NCI-H69 (cell line): ENCODE results near the gene HEXIM1.

ENCODE experiments used
- DNase-seq: peaks from one replicate; lab custom pipeline; 2025; lab: John Stamatoyannopoulos, UW

HEXIM1 gene

DNA sequence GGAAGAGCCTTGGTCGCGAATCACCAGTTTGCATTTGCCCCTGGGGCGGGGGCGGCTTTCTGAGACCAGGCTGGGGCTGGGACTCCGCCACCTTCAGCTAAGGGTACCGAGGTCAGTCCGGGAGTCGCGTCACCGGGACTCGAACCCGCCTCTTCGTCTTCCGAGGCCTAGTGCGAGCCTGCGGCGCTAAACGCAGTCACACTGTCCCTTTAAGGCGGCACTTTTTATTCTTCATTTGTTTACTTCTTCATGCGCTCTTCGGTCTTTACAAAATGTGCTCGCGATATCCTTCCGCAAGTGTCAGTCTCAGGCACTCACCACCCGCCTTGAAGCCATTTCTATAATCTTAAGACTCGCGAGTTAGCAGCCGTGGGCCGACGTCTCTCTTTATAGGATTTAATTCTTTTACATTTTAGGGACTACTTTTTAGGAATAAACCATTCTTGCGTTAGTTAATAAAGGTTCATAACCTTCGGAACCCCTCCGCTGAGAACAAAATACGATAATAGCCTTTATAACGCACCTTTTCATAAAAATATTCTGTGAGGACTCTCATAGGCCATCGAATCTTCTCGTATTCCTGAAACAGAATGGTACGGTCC lies 593 bp upstream of the HEXIM1 start:
- DNase-seq = peak; percentile 98

DNA sequence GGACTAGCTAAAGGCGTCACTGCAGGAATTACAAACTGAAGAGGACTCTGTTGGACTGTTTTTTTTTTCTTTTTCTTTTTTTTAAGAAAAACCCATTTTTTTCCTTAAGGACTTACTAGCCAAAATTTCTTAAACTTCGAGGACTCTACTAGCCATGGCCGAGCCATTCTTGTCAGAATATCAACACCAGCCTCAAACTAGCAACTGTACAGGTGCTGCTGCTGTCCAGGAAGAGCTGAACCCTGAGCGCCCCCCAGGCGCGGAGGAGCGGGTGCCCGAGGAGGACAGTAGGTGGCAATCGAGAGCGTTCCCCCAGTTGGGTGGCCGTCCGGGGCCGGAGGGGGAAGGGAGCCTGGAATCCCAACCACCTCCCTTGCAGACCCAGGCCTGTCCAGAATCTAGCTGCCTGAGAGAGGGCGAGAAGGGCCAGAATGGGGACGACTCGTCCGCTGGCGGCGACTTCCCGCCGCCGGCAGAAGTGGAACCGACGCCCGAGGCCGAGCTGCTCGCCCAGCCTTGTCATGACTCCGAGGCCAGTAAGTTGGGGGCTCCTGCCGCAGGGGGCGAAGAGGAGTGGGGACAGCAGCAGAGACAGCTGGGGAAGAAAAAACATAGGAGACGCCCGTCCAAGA lies 878 bp downstream of the HEXIM1 start:
- DNase-seq = peak; percentile 89

DNA sequence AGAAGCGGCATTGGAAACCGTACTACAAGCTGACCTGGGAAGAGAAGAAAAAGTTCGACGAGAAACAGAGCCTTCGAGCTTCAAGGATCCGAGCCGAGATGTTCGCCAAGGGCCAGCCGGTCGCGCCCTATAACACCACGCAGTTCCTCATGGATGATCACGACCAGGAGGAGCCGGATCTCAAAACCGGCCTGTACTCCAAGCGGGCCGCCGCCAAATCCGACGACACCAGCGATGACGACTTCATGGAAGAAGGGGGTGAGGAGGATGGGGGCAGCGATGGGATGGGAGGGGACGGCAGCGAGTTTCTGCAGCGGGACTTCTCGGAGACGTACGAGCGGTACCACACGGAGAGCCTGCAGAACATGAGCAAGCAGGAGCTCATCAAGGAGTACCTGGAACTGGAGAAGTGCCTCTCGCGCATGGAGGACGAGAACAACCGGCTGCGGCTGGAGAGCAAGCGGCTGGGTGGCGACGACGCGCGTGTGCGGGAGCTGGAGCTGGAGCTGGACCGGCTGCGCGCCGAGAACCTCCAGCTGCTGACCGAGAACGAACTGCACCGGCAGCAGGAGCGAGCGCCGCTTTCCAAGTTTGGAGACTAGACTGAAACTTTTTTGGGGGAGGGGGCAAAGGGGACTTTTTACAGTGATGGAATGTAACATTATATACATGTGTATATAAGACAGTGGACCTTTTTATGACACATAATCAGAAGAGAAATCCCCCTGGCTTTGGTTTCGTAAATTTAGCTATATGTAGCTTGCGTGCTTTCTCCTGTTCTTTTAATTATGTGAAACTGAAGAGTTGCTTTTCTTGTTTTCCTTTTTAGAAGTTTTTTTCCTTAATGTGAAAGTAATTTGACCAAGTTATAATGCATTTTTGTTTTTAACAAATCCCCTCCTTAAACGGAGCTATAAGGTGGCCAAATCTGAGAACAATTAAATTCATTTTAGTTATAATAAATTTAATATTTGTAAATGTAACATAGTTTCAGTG lies 1.7 kb downstream of the HEXIM1 start:
- peak; percentile 73 for DNase-seq

DNA sequence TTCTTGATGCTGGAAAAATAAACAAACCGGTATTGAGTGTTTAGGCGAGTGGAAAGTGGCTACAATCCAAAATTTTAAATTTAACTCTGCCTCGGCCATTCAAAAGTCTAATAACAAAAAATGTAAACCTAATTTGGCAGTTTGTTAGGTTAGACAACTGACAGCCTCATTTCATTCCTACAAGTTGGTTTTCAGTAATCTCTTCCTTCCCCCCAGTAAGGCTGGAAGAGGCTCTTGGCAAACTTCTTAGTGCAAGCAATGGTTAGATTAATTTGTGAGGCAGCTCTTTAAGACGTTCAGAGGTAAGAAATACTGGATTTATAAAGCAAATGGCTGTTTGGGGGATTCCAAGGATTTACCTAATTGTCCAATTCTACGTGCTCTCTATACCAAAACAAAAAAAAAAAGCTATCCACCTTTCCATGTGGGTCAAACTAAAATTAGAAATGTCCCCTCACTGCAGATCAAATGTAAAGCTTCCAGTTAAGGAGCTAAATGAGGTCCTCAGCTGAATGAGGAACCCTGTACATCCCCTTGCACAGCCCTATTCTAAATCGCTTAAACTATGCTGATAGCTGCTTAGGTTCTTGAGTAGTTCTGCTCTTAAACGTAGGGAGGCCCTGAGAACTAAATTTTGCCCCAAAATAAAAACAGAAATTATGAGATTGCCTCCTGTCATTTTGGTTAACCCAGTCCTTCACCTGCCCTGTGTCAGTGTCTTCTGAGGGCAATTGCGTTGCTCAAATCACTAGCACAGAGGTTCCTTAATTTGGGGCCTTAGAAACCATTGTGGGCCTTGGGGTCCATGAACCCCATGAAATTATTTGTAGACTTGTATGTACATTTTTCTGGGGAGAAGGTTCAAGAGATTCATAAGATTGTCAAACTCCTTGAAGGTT lies 2.9 kb downstream of the HEXIM1 start:
- DNase-seq = no peak

DNA sequence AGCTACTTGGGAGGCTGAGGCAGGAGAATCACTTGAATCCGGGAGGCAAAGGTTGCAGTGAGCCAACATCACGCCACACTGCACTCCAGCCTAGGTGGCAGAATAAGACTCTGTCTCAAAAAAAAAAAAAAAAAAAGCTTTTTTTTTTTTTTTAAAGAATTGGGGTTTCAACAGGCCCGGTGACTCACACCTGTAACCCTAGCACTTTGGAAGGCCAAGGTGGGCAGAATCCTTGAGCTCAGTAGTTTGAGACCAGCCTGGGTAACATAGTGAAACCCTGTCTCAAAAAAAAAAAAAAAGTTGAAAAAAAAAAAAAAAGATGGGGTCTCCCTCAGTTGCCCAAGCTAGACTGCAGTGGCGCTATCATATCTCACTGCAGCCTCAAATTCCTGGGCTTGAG lies 6.8 kb downstream of the HEXIM1 start:
- no peak for DNase-seq

DNA sequence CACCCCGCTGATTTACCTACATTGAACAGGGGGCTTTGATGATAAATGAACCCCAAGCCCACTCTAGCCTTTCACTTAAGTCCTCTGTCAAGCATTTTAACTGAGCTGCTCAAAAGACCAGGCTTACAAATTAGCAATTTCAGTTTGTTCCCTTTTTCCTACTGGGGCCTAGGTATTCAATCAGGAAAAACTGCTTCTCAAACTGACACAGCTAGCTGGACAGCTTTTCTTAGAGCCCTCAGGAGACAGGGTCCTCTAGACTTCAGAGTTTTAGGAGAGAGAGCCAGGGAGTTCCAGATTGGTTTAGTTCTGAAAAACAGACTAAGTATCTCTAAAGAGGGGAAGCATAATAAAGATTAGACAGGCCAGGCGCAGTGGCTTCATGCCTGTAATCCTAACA lies 7.2 kb downstream of the HEXIM1 start:
- DNase-seq = no peak

DNA sequence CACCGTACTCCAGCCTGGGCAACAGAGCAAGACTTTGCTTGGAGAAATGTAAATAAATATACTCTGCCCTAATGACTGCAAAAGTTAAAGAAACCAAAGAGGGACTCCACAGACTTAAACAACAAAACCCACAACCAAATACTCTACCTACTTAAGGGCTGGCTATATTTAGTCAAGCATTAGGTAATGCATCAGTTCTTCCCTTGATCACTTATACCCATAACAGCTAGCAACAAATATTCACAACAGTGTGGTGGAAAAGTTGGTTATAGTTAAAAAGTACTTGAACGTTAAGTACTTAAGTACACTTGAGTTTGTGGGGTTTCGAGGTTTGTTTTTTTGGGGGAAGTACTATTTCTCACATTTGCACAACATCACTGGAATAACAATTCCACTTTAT lies 8.0 kb downstream of the HEXIM1 start:
- no peak for DNase-seq

DNA sequence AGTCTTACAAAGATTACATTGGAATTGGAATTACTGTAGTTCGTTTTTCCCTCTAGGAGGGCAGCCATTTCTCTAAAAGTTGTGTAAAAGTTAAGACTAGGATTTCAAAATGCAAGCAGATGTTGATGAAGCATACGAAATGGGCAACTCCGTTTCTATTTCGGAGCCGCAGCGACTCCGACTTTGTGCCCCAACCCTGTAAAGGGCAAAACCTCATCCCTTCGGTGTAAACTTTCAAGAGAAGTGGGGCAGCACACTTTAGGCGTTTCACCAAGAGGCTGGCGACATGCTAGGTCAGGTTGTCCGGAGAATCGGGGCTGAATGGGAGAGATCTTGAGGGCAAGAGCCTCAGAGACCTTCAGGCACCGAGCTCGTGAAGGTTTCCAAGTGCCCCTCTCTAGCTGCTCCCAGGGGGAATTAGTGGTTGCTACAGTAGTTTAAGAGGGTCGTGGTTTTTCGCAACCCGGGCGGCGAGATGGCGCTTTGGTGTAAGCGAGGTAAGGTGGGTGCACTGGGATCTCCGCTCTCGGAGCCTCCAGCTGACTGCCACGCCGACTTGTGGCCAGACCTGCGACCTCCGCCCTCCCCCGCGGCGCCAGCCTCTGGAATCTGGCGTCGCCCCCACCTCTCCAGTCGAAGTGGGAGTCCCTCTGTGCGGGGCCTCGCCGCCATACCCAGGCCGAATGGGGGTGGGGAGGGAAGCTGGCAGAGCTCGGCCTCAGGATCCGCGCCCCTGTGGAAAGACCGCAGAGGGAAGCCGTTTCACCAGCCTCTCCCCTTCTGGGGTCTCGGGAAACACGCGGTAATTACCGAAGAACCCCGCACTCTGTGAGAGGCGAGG lies 12.4 kb downstream of the HEXIM1 start:
- DNase-seq = peak; percentile 85

DNA sequence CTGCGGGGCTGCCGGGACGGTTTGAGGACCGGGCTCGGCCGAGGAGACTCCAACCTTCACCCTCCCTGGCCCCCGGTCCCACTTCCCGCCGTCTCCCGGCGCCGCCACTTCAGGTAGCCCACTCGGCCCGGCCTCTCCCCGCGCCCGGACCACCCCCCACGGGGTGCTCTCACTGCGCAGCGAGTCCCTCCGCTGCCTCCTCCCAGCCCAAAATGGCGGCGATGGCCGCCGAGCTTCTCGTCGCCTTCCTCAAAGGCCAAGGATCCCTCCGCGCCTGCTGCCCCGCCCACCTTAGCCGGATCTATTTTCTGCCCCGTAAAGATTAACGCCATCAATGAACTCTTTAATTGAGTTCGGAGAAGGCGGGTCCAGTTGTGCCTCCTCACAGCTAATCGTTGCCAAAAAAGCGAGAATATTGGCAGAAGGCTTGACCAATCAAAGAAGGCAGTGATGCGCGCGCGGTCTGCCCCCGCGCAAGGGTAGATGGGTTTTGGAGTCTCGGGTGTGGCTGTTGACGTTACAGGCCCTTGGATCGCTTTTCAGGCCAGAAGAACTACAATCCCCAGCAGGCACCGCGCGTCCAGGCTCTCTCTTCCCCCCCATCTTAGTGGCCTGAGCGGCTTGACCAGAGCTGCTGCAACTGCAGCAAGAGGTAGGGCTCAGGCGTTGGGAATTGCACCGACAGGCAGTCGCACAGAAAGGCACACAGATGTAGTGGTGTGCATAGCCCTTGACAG lies 13.2 kb downstream of the HEXIM1 start, which contains the start of gene HEXIM2:
Gene HEXIM2, plus strand, starts transcription at position 588 of the 737 bp plus-strand sequence. CDS start 919 bp downstream, outside the sequence.
- DNase-seq = peak; percentile 100

DNA sequence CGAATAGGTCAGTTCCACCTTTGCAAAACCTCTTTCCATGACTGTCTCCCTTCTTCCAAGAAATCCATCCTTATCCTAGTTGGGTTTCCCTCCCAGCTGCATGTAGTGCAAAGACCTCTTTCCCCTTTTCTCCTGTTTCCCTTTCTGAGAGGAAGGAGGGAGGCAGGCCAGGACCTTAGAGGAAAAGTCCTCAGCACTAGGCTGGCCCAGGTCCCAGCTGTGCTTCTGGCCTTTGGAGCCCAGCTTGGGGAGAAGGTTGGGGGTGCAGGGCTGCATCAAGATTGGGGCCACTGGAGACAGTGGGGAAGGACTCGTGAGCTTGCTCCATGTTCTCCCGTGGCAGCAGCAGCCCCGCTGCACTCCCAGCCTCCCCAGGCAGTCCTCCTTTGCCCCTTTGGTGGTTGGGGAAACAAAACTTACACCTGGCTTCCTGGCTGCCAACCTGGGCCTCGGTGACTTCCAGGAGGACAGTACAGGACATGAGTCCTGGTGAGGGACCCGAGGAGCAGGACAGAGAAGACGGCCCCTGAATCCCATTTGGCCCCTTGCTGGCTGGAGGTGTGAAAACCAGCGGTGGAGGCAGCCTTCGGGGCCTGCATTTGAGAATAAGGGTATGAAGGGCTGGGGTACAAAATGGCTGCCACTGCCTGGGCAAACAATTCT lies 13.9 kb downstream of the HEXIM1 start:
- DNase-seq = no peak

DNA sequence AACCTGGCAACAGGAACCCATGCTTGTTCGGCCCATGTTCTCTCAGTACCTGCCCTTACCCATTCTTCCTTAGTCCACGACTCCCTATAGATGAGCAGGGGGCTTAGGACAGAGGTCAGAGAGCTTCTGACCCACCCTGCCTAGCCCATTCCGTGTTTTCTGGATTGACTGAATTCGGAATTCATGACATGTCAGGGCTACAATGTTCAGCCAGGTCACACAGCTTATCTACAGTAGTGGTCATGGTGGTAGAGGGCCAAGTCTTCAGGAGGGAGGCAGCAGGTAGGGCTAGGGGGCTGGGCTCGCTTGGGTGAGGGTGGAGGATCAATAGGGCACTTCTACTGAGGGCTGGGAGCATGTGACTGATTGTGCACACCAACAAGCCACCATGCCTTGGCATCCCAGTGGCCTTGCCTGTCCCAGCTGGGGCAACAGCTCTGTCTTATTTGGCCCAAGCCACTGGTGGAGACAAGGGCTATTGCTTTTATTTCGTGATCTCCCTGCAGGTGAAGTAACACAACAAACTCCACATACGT lies 16.5 kb downstream of the HEXIM1 start:
- DNase-seq = no peak

DNA sequence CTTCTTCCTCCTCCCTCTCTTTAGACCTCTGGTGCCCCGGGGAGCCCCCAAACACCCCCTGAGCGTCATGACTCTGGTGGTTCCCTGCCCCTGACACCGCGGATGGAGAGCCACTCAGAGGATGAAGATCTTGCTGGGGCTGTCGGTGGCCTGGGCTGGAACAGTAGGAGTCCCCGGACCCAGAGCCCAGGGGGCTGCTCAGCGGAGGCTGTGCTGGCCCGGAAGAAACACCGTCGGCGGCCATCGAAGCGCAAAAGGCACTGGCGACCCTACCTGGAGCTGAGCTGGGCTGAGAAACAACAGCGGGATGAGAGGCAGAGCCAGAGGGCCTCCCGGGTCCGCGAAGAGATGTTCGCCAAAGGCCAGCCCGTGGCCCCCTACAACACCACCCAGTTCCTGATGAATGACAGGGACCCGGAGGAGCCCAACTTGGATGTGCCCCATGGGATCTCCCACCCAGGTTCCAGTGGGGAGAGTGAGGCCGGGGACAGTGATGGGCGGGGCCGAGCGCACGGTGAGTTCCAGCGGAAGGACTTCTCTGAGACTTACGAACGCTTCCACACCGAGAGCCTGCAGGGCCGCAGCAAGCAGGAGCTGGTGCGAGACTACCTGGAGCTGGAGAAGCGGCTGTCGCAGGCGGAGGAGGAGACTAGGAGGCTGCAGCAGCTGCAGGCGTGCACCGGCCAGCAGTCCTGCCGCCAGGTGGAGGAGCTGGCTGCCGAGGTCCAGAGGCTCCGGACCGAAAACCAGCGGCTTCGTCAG lies 20.9 kb downstream of the HEXIM1 start:
- no peak for DNase-seq

DNA sequence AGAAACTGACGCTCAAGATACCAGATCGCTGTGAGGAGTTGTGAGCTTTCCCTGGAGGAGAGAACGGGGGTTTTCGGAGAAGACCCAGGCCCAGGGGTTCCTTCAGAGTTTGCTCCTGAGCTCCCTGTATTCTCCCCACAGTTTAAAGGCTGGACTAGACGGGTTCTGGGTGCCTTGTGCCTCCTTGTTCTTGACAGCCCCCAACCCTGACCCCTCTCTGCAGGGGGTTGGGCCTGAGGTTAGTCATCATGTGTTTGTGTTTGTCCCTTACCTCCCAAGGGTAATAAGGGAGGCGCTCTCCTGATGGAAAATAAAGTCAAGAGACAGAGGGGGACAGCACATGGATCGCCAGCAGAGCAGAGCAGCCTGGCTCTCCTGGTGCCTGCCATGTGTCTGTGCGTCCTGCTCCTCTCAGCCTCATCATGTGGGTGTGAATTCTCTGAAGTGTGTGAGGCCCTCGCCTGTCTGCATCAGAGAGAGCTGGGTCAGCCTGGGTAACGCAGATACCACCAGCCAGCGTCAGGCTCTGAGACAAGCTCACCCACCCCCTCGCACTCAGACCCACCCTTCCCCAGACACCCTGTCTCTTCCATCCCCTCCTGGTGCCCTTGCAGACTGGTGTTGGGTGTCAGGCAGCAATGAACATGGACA lies 22.1 kb downstream of the HEXIM1 start:
- no peak for DNase-seq

DNA sequence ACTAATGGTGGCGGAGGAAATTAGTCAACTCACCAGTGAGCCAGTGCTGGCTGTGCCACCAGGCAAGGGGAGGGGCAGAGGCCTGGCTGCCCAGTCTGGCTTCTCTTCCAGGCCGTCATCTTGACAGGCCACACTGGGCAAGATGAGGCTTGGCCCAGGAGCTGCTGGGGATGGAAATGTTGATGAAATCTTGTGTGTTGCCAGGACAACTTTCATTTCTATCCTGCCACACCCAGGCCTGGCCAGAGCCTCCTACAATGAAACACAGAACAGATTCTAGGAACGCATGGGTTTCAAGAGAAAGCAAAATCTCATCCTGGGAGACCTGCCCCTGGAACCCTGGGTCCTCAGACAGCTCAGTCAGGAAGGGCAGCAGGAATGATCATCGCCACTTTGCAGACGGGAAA lies 22.7 kb downstream of the HEXIM1 start:
- DNase-seq = no peak

DNA sequence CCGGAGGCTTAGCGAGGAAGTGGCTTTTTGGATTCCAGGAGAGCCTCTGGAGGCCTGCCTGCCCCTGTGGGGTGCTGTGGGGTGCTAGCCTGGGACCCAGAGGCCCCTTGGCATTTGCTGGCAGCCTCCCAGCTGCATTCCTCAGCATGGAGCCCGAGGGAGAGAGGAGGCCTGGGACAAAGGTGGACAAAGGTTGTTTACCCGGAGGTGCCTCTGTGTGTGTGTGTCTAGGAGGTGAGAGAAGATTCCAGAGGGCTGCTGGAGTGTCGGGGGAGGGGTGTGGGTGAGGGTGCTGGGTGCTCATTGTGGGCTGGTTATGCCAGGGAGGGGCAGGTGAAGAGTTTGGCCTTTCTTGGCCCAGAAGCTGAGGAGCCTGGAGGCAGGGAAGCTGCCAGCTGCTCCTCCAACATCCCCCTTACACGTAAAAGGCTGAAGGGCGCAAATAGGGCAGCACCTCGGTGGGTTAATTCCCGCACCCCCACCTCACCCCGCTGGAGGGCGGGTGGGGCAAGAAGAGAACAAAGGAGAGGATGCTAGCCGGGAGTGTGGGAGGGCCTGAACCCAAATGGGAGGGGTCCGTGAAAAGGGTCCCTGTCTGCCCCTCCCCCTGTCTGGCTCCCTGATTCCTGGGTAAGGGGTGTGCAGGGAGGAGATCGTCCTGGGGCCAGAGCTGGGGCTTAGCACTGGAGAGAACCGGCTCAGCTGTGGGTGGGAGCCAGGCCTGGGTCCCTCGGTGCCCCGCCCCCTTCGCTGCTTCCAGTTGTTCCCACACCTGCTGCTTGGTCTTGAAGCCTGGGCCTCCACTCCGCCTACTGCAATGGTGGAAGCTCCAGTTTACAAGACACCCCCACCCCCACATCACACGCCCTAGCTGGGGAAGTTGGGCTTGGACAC lies 23.3 kb downstream of the HEXIM1 start:
- DNase-seq = no peak

DNA sequence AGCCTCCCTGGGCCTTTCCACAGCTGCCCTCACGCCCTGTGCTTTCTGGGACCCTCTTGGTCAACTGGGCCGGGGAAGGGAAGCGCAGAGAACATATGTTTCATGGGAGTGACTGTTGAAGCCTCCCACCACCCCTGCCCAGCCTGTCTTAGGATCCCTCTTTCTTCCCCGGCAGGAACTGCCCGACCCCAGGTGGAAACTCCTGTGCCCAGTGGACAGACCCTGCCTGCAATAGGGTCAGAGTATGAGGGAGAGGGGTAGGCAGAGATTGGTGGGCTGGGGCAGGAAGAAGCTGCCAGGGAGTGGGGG lies 23.9 kb downstream of the HEXIM1 start:
- DNase-seq = no peak
